HG02588 (cell line): Measurements from ENCODE around the gene MACROD2.

Experiments
- ATAC-seq: cut with Tn5 transposase; IDR thresholded peaks from one replicate; pipeline ENCODE4 v1.9.1; 2021; ENCODE audit warnings: mild to moderate bottlenecking, moderate library complexity; ENCODE audit not compliant: unreplicated experiment

MACROD2 gene

DNA sequence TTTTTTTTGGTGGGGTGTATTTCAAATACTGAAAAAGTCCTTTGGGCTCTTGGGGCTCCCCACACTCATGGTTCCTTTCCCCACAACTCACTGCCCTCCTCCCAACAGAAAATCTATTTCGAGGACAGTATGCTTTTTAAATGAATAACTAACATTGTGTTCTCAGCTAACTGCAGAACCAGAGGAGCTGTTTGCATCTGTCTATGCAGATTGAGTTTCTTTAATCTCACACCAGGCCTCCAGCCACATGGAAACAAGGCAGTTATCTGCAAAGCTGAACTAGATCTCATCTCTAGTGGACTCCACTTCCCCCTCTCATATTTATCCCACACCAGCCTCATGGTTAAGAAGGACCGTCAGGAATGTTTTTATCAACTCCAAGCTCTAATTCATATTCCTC is 1622.8 kb downstream of the MACROD2 start:
- ATAC-seq: no peak

DNA sequence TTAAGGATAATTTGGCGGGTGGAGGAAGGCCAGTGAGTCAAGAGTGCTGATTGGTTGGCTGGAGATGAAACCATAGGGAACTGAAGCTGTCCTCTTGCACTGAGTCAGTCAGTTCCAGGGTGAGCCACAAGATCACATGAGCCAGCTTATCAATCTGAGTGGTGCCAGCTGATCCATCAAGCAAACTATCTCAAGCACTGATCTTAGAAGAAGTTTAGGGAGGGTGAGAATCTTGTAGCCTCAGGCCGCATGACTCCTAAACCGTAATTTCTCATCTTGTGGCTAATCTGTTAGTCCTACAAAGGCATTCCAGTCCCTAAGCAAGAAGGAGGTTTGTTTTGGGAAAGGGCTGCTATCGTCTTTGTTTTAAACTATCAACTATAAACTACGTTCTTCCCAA is 1623.6 kb downstream of the MACROD2 start:
- ATAC-seq: no peak

DNA sequence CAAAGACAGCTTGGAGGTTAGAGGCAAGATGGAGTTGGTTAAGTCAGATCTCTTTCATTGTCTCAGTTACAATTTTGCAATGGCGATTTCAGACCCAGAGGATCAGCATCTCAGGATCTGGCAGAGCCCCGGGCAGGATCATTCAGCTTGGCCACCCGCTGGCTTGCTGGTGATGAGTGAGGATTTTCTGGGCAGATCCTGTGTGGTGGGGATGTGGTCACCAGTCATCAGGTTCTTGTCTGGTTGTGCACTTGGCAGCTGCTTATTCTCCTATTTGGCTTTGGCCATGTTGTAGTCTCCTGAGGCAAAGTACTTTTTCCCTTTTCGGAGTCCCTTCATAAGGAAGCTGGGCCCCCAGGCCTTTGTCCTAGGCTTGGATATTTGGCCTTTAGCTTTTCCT is 1624.0 kb downstream of the MACROD2 start:
- ATAC-seq: no peak

DNA sequence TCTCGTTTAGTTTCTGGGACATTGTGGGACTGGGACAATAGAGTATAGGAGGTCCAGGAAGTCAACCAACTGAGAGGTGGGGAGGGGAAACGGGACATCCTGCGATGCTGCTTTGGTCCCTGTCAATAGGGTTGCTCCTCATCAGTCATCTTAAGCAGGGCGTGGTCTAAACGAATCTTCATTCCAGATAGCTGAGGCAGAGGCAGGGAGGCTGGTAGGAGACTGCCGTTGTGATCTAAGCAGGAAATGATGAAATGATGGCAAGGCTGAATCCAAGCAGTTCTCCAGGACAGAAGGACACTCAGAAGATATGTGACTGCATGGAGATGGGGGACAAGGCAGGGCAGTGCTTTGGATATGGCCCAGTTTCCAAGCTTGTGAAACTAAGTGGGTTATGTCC is 1624.5 kb downstream of the MACROD2 start:
- ATAC-seq: no peak

DNA sequence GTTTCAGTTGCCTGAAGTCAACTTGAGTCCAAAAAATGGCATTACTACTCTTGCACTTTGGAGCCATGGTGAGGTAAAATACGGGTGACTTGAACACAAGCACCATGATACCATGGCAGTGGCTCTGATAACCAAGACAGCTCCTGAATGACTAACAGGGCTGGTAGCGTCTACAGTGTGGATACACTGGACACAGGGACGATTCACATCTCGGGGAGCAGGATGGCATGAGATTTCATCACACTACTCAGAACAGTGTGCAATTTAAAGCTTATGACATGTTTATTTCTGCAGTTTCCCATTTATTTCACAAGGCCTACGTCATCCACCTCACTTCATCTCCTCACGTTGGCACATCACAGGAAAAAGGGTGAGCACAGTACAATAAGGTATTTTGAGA is 1627.1 kb downstream of the MACROD2 start:
- no peak for ATAC-seq

DNA sequence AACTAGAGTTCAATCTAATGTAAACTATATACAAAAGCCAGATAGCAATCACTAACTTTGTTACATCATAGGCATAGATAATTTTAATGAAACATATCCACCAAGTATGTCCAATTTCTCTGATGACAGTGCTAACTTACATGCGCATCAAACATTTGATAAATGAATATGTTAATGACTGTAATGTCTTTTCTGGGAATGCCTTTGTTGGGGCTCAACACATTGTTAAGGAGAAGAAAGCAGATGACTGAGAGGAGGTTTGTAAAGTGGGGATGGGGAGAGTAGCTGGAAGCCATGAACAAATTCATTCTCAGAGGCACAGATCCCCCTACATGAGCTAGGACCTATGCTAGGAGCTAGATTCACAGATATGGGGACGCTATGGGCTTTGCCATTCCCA is 1627.9 kb downstream of the MACROD2 start:
- ATAC-seq: no peak

DNA sequence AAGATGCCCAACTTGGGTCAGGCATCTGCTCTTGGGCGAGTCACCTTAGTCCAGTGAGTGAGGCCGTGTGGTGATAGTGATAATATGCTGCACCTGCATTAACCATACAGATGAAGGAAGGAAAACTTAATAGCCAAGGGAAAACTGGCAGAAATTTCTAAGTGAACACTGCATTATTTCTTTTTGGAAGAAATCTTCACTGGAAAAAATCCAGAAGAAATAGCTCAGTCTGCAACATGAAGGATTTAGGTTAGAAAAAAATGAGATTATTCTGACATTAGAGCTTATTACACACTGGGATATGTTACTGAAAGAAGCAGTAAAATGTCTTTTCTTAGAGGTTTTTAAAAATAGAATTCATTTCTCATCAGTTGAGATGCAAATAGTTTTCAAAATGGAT is 1630.7 kb downstream of the MACROD2 start:
- no peak for ATAC-seq

DNA sequence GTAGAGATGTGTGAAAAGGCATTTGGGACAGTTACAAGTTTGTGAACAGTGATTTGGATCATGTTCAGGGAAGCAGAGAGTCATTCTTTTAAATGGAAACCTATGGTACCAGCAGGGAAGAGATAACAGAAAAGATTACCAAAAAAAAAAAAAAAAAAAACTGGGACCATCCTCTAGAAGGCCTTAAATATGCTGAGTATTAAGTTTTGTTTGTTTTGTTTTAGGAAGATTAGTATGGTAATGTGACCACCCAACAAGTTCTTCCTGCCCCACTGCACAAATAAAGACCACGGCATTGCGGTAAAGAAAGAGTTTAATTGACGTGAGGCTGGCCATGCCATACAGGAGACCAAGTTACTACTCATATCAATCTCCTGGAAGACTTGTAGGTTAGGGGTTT is 1631.8 kb downstream of the MACROD2 start:
- ATAC-seq: no peak

DNA sequence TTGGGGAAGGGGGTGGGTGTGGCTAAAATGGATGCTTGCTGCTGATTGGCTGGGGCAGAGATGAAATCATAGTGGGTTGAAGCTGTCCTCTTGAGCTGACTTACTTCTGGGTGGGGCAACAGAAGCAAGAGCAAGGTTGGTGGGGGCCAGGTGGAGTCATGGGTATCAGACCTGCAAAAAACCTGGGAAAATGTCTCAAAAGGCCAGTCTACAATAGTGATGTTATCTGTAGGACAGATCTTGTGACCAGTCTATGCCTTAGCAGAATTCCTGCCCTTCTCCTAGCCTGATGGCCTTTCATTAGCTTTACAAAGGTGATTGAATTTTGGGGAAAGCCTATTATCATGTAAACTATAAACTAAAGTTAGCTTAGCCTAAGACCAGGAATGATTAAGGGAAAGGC is 1632.2 kb downstream of the MACROD2 start:
- ATAC-seq: no peak

DNA sequence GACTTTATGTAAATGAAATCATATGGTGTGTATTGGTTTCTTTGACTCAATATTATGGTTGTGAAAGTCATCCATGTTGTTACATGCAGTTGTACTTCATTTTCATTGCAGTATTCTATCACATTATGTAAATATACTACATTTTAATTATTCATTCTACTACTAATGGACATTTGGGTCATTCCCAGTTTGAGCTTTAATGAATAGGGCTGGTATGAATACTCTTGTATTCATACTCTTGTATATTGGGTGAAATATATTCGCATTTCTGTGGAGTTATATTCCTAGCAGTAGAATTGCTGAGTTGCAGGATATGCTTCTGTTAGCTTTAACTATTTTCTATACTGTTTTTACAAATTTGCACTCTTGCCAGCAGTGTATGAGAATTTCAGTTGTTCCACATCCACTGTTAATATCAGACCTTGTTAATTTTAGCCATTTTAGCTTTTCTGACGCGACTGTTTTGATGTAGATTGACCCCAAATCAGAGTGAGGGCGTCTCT is 1633.6 kb downstream of the MACROD2 start:
- ATAC-seq: no peak

DNA sequence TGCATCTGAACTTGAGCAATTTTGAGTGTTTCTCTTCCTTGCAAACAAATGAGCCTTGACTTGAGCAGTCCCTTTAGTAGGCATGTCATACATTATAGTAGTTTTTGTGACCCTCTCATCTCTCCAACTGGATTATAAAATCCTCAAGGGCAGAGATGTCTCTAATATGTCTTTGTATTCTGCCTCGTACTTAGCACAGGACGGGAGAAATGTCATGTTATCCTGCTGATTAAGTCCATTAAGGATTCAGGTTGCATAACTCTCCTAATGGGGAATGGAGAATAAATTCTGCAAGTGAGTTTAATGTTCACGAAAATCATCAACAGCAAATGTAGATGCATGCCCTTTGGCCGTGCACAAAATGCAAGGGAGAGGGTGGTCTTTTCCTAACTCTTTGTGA is 1635.0 kb downstream of the MACROD2 start:
- ATAC-seq: no peak

DNA sequence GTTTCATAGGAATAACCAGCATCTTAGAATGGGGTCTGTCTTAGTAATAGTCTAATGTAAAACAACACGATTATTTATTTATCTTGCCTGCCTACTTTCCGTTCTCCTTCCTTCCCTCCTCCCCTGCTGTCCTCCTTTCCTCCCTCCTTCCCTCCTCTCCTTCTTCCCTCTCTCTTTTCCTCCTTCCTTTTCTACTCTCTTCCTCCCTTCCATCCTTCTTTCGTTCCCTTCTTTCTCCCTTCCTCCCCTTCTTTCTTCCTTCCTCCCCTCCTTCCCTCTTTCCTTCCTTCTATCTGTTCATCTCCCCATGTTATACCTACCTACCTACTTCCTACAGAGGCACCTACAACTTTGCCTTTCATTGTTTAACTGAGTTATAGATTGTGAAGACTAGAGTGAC is 1637.4 kb downstream of the MACROD2 start:
- ATAC-seq: no peak

DNA sequence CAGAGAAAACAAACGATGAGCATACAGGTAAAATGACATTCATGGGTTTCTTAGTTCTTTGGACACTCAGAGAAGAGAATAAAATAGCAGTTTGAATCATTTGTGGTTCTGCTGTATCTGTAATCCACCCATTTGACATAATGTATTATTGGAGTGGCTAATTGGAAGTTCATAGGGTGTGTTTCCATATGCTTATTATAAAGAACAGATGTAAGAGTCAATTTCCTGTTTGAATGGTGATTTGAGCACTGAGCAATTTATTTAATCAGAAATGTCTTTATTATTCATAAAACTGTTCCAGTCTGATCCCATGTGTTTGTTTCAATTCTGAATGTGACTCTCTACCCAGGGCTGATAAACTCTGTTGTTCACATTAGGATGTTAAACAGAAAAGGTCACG is 1638.8 kb downstream of the MACROD2 start:
- ATAC-seq: no peak

DNA sequence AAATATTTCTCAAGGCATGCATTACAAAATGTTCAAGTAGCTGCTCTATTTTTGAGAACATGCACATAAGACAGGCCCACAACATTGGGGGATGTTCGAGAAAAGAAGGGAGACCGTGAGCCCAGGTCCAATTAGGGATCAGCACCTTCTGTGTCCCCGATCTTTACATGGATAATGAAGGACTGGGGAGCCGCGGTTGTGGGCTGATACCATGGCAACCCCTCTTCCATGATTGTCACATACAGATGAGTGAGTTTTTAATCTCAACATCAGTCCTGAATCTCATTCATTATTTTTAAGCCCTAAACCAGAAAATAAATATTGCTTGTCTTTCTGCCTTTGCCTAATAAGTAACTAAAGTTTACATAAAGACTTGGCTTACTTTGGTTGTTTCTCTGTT is 1642.2 kb downstream of the MACROD2 start:
- ATAC-seq: no peak

DNA sequence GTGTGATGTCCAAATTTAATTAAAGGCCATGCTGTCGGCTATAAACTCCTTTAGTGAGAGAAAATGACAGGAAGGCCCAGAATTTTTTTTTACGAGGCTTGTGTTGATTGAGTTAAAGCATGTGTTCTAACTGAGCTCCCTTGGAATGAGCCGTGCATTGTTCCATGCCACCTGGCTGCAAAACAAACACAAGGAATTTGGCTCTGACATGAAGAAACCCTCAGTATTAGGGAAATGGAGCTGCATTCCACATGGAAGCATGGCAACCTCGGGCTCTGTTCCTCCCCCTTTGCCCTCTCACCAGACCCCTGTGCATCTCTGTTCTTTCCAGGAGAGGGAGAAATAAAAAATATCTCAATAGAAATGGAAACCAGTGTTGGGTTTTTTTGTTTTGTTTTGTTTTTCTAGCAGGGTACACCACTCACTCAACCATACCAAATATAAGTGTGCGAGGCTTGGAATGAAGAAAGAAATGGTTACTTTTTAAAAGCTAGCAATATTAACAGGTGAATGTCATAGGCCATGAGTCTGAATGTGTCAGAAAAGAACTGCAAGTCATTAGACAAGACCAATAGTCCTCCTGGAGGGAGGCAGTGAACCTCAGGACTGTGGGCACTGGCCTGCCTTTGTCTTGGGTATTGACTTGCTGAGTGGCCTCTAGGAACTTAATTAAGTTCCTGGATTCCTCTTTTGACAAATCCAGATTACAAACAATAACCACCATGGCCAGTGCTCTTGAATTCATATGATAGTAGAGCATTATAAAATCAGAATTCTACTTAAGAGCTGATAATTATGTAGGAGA is 1642.8 kb downstream of the MACROD2 start:
- no peak for ATAC-seq

DNA sequence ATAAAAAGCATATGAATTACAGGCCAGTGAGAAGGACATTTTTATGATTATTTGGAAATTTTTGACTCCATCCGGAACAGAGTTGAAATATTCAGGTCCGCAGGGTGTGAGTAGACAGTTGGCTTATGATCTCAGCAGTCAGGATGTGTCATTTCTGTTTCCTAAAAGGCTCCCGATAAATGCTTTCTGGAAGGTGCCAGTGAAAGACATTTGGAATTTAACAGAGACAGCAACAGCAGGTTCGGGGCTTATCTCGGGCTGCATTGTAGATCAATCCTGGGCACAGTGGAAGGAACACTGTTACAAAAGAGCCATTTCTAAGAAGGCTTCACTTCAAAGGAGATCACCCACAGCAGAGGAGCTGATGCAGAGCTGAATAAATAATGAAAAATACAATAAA is 1643.5 kb downstream of the MACROD2 start:
- no peak for ATAC-seq

DNA sequence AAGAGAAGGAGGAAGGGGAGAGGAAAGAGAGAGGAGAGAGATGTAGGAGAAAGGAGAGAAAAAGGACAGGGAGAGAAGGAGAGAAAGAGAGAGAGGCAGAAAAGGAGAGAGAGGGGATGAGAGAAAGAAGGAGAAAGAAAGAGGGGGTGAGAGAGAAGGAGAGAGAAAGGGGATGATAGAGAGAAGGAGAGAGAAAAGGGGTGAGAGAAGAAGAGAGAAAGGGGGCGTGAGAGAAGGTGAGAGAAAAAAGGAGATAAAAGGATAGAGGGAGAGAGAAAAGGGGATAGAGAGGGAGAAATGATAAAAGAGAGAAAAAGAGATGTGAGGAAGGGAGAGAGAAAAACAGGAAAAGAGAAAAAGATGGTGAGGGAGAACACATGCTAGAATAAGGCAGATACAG is 1644.5 kb downstream of the MACROD2 start:
- ATAC-seq: no peak

DNA sequence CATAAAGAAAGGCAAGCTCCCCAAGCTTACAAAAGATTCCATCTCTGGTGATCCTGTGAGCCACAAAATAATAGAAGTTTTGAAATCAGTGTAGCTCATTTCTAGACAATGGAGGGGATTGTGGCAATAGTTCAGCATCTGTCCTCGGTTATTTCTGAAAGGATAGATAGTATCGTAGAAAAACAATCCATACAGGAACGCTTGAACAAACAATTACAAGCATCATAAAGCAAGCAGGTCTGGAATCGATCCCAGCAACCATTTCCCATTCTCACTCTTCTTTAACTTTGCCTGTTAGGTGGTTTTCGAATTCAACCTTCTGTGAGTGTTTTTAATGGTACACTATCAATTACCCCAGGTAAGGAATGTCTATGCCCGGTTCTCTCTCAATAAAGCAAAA is 1646.8 kb downstream of the MACROD2 start:
- no peak for ATAC-seq

DNA sequence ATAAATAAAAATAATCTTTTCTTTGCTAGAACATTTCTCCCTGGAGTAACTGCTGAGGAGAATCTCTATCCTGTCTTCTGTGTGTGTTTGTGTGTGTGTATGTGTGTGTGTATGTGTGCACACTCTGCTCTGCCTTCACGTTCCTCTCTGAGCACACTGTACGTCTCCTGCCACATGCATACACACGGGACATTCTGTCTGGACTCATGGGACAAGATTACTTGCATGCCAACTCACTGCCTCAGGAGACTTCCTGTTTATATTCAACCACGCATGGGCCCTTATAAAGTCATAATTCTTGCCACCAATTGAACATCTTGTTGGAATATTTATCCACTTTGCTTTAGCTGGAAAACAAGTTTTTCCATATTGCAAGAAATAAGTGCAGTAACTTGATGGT is 1647.4 kb downstream of the MACROD2 start:
- no peak for ATAC-seq

DNA sequence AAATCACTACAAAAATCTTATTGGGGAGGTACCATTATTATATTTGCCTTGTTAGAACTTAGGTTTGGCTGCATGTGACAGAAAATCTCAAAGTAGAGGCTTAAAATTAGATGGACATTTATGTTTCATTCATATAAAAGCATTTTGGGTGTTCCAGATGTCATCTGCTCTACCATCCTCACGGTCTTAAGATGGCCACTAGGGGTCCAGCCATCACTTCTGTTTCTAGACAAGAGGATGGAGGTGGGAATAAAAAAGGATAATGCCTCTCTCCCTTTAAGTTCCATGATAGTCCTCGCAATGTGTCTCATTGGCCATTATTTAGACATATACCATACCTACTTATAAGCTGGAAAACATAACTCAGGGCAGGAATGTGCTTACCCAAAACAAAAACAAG is 1648.4 kb downstream of the MACROD2 start:
- no peak for ATAC-seq

DNA sequence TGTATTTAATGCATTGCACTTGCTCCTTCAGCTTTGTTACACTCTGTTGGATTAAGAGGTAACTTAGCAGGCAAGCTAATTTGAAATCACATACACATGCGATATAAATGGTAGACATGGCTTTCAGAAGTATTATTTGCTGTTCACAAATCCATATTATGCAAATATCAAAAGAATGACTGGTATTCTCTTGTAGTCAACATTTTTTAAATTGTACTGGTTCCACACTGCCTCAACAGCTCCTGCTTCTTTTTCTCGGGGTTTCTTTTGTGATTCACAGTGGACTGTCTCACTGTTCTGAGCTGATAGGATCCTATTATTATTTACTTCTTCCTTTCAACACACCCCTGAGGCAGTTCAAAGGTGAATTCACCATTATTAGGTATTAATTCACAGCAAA is 1650.5 kb downstream of the MACROD2 start:
- ATAC-seq: no peak

DNA sequence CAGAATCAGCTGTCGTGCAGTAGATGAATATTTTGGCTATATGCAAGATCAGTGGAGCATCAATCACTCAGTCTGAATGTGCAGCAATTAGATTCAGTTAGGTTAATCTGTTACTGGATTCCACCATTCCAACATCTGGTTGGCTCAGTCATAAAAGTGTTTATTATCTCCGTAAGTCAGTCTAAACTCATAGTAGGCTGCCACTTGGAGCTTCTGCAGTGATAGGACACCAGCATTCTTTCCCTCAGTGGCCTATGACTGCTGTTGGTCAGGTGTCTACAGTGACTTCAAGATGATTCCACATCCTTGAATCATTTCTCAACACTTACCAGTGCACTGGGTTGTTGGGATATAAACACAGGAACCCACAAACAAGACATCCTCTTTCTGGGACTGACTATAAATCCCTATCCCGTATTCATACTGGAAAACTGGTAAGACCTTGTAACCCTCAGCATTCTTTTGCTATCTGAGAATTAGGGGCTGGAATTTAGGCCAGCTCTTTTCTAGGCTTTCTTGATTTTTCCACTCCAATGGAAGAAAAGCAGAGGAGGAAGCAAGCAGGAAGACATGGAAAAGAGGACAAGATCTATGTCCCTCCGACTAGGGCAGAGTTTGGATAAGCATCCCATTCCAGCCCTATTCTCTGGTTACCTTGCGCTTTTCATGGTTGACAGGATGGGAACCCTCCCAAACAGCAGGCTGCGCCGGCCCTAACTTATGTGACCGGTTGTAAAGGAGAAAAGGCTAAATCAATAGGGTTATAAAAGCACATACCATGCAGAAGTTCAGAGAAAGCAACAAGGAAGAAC is 1658.3 kb downstream of the MACROD2 start:
- no peak for ATAC-seq
